Transverse colon (tissue), 4 donors: ENCODE data around the gene PCDHGB5. TPM values are rescaled to one million over a fixed set of nuclear protein-coding genes. Genes with fewer than 3 reads are reported as not detected.

Experiments used
- DNase-seq: peaks from one replicate; pipeline ENCODE4 v3.0.0-alpha.2; 2019
- H3K27ac ChIP-seq, 4 donors: fragments of 200-600 bp; sonication (generic); 2 replicates each; pipeline ENCODE4 v1.5.1; 2016 to 2018; ENCODE audit warnings: inconsistent platforms in 4 of 4
- H3K27me3 ChIP-seq: fragments of 200-600 bp; sonication (generic); 2 replicates; pipeline ENCODE4 v1.5.1; 2017; ENCODE audit warnings: inconsistent platforms
- H3K36me3 ChIP-seq, 4 donors: fragments of 200-600 bp; sonication (generic); 2 replicates each; pipeline ENCODE4 v1.5.1; 2017 to 2019; ENCODE audit warnings: inconsistent platforms in 4 of 4
- H3K4me1 ChIP-seq, 4 donors: fragments of 200-600 bp; sonication (generic); 2 replicates each; pipeline ENCODE4 v1.5.1; 2017 to 2020; ENCODE audit warnings: inconsistent platforms in 4 of 4
- H3K4me3 ChIP-seq, 4 donors: fragments of 200-600 bp; sonication (generic); 1 replicate in 1 of 4; 2 replicates in 3 of 4; pipeline versions ENCODE4 v1.5.1 to v1.6.1; 2017 to 2019; ENCODE audit warnings: inconsistent platforms in 4 of 4
- H3K9me3 ChIP-seq, 2 donors: fragments of 200-600 bp; sonication (generic); 2 replicates each; pipeline ENCODE4 v1.5.1; 2017 to 2019; ENCODE audit warnings: inconsistent platforms in 2 of 2
- CTCF ChIP-seq, 5 experiments: fragments of 200-600 bp in 3 of 5; fragments of 450-650 bp in 2 of 5; sonication (generic) in 3 of 5; IDR thresholded peaks; 1 replicate in 2 of 5; 2 replicates in 3 of 5; pipeline ENCODE4 v1.5.1; 2016 to 2017; ENCODE audit warnings: antibody characterized with exemption in 5 of 5, inconsistent platforms in 3 of 5, mild to moderate bottlenecking in 2 of 5, moderate library complexity in 1 of 5
- EP300 ChIP-seq: sonication (generic); formaldehyde crosslinking; IDR thresholded peaks from one replicate; pipeline ENCODE4 v1.6.1; 2017; ENCODE audit warnings: antibody characterized with exemption, low read depth
- POLR2A ChIP-seq: fragments of 450-650 bp; IDR thresholded peaks from one replicate; pipeline ENCODE4 v1.6.1; 2016; ENCODE audit warnings: antibody characterized with exemption, mild to moderate bottlenecking, moderate library complexity
- POLR2AphosphoS5 ChIP-seq, 3 donors: sonication (generic); formaldehyde crosslinking; IDR thresholded peaks; one replicate each; pipeline ENCODE4 v1.6.1; 2016; ENCODE audit warnings: antibody characterized with exemption in 3 of 3
- WGBS, 2 donors: methylation state at CpG; one replicate each; pipeline ENCODE4 v1.1.5; 2018; ENCODE audit warnings: low coverage in 1 of 2; 5-methylcytosine and 5-hydroxymethylcytosine counted together
- in situ Hi-C, 4 donors: fragments of 200-750 bp; cut with MboI; loops; one replicate each; pipeline versions ENCODE4 v1.15.0 to v1.15.1; 2017; ENCODE audit warnings: low sequenced_read_pairs in 3 of 4, low pct_ligation_motif_present in 1 of 4, low pct_unique_long_range_greater_than_20kb in 1 of 4
- intact Hi-C: fragments of 100-400 bp; cut with DNase I; formaldehyde crosslinking; loops from one replicate; pipeline ENCODE4 v1.15.1; 2023; ENCODE audit warnings: low total_unique reads
- total RNA-seq, 4 donors: library from RNA; depleted of rRNA; stranded (reverse); fragments of >200 nt; gene quantifications; one replicate each; pipeline ENCODE4 v1.1.0, GENCODE V29; 2016

Gene PCDHGB5
- total RNA-seq, 4 donors from 2014 or later: 5.3 to 23.3 (median 9.2) TPM

- Histone ChIP-seq H3K27ac (no peak overlapping the region), H3K36me3 (no peaks in the 10 kb centered on the region), H3K4me3 (no peak overlapping the region), H3K9me3 (peaks cover 66 to 81% of the 10 kb centered on the region in 2 donors), H3K27me3 (peaks cover 29% of the 10 kb centered on the region), H3K4me1 (no peaks in the 10 kb centered on the region)
- WGBS, 2 donors: 60 to 87% methylated on average over 3 to 15 of the region's 15 CpGs
- intact Hi-C loops (no loop called here), in situ Hi-C loops (loop anchor here in 1 of 4 donors (25.0 kb wide), 1 partner anchor 202 kb away; no protein-coding TSS in a partner anchor)
- TF ChIP-seq POLR2A (no peak), POLR2AphosphoS5 (IDR thresholded peaks at IDR 0.05) (no peak), EP300 (no peak), CTCF (IDR thresholded peaks at IDR 0.05) (no peak)
- no peak for DNase-seq
These were observed 37.1 kb upstream of the PCDHGB5 start for GRCh38 chr5:141360685-141361084.

DNA sequence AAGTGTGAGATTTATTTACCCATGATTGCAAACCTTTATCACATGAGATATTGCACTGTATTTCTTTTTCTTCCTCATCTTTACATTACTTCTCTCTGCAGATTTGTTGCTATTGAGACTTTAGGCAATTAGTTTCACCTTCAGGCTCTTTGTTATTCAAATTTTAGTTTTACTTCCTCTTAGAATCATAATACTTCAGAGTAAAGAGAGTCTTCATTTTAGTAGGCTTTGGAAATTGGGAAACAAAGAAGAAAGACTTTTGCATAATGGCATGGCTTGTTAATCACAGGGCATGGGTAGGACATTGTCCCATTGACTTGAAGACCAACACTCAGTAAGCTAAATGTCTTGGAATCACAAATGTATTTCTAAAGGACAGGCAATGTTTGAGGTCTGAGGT lies 35.0 kb upstream of the PCDHGB5 start:
- TF ChIP-seq CTCF (IDR thresholded peaks at IDR 0.05) (no peak), EP300 (no peak), POLR2AphosphoS5 (IDR thresholded peaks at IDR 0.05) (no peak), POLR2A (no peak)
- no peak for DNase-seq
- Histone ChIP-seq H3K27me3 (peaks cover 36% of the 10 kb centered on the region), H3K4me1 (no peaks in the 10 kb centered on the region), H3K4me3 (no peak overlapping the region), H3K27ac (no peak overlapping the region), H3K36me3 (no peaks in the 10 kb centered on the region), H3K9me3 (peaks cover 77 to 82% of the 10 kb centered on the region in 2 donors)
- intact Hi-C loops (no loop called here), in situ Hi-C loops (loop anchor here in 1 of 4 donors (25.0 kb wide), 1 partner anchor 200 kb away; no protein-coding TSS in a partner anchor)

- TF ChIP-seq POLR2A (no peak), POLR2AphosphoS5 (IDR thresholded peaks at IDR 0.05) (no peak)
- WGBS, 2 donors: 52 to 61% methylated on average over 13 to 34 of the region's 34 CpGs
- intact Hi-C loops (no loop called here), in situ Hi-C loops (loop anchor here in 1 of 4 donors (25.0 kb wide), 1 partner anchor 198 kb away; no protein-coding TSS in a partner anchor)
- Histone ChIP-seq H3K27me3 (peaks cover 39% of the 10 kb centered on the region), H3K9me3 (peaks cover 66 to 89% of the 10 kb centered on the region in 2 donors), H3K27ac (no peak within 1 kb of the TSS), H3K36me3 (no peaks in the 10 kb centered on the region), H3K4me3 (no peak within 1 kb of the TSS), H3K4me1 (no peaks in the 10 kb centered on the region)
- no peak for DNase-seq
These were observed 33.6 kb upstream of the PCDHGB5 start, which contains the start of gene PCDHGA5 for GRCh38 chr5:141363952-141364660. PCDHGA5 (plus strand) TSS chr5:141364162; CDS start chr5:141364331, 169 bp downstream.

DNA sequence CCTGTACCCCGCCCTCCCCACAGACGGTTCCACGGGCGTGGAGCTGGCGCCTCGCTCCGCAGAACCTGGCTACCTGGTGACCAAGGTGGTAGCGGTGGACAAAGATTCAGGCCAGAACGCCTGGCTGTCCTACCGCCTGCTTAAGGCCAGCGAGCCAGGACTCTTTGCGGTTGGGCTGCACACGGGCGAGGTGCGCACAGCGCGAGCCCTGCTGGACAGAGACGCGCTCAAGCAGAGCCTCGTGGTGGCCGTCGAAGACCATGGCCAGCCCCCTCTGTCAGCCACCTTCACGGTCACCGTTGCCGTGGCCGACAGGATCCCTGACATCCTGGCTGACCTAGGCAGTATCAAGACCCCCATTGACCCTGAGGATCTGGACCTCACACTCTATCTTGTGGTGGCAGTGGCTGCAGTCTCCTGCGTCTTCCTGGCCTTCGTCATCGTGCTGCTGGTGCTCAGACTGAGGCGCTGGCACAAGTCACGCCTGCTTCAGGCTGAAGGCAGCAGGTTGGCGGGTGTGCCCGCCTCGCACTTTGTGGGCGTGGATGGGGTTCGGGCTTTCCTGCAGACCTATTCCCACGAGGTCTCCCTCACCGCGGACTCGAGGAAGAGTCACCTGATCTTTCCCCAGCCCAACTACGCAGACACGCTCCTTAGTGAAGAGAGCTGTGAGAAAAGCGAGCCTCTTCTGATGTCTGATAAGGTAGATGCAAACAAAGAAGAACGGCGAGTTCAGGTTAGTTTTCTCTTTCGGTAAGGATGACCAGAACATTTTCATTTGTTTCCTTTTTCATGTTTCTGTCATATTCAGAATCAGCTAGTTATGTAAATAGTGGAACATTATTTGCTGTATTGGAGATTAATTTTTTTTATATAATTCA lies 31.5 kb upstream of the PCDHGB5 start:
- no peaks in the 10 kb centered on the region for H3K4me1 ChIP-seq
- TF ChIP-seq CTCF (IDR thresholded peaks at IDR 0.05): no peak
- no peak for TF ChIP-seq POLR2A
- no peak for TF ChIP-seq POLR2AphosphoS5 (IDR thresholded peaks at IDR 0.05)
- TF ChIP-seq EP300: no peak
- H3K27me3 ChIP-seq: peaks cover 37% of the 10 kb centered on the region
- H3K27ac ChIP-seq: no peak overlapping the region
- DNase-seq: no peak
- intact Hi-C loops: no loop called here
- no peaks in the 10 kb centered on the region for H3K36me3 ChIP-seq
- 63 to 75% methylated on average over 7 to 46 of the region's 46 CpGs for WGBS, 2 donors
- in situ Hi-C loops: loop anchor here in 1 of 4 donors (25.0 kb wide), 1 partner anchor 196 kb away; no protein-coding TSS in a partner anchor
- H3K4me3 ChIP-seq: no peak overlapping the region
- peaks cover 56 to 93% of the 10 kb centered on the region in 2 donors for H3K9me3 ChIP-seq
